Eye (tissue), 1 donor: ENCODE results near the gene POLR1E.

Source experiments
- DNase-seq: peaks from one replicate; pipeline ENCODE4 v3.0.0-alpha.2; 2015

The POLR1E gene

GRCh38 chr9:37541465-37541864 is 55.7 kb downstream of the POLR1E start:
- DNase-seq = no peak

- no peak for DNase-seq
These were observed 56.7 kb downstream of the POLR1E start for GRCh38 chr9:37542488-37542887.

GRCh38 chr9:37542895-37543294 is 57.1 kb downstream of the POLR1E start:
- DNase-seq = no peak

GRCh38 chr9:37543468-37543867 is 57.7 kb downstream of the POLR1E start:
- DNase-seq = no peak

GRCh38 chr9:37547328-37547878 is 61.7 kb downstream of the POLR1E start:
- DNase-seq = no peak

- no peak for DNase-seq
These were observed 63.8 kb downstream of the POLR1E start for GRCh38 chr9:37549527-37549926.

GRCh38 chr9:37550781-37551180 is 65.0 kb downstream of the POLR1E start:
- no peak for DNase-seq

- DNase-seq = no peak
These were observed 65.7 kb downstream of the POLR1E start for GRCh38 chr9:37551468-37551867.

- DNase-seq = no peak
These were observed 66.1 kb downstream of the POLR1E start for GRCh38 chr9:37551888-37552287.
